Measurements from ENCODE around the gene NDRG4.

DNA sequence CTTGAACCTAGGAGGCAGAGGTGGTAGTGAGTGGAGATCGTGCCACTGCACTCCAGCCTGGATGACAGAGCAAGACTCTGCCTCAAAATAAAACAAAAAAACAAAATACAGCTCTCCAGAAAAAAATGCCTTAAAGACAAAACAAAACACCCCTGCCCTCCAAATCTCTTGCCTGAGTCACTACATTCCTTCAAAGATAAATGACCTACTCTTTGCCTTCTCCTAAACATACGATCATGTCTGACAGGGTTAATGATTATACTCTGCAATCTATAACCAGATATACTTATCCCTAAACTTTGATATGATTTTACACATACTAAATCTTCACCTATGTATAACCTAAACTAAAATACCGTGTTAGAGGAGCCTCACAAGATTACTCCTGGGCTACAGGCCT is 13.9 kb downstream of the NDRG4 start:
- TF ChIP-seq POLR2AphosphoS5 (IDR thresholded peaks at IDR 0.05) (no peak), POLR2A (IDR thresholded peaks at IDR 0.05) (no peak)
